Erythroblast (primary cell): ENCODE results near the gene CDT1.

ENCODE experiments used
- DNase-seq, 2 experiments: peaks; one replicate each; lab custom pipeline; 2025; lab: John Stamatoyannopoulos, UW
- GATA1 ChIP-seq: IDR thresholded peaks from 2 replicates; pipeline ENCODE4 v1.6.1; 2011; ENCODE audit warnings: low read depth, mild to moderate bottlenecking, control low read depth, low read length, moderate library complexity
- POLR2A ChIP-seq: IDR thresholded peaks from 2 replicates; pipeline ENCODE4 v1.6.1; 2011; ENCODE audit warnings: mild to moderate bottlenecking, low read length

The CDT1 gene

DNA sequence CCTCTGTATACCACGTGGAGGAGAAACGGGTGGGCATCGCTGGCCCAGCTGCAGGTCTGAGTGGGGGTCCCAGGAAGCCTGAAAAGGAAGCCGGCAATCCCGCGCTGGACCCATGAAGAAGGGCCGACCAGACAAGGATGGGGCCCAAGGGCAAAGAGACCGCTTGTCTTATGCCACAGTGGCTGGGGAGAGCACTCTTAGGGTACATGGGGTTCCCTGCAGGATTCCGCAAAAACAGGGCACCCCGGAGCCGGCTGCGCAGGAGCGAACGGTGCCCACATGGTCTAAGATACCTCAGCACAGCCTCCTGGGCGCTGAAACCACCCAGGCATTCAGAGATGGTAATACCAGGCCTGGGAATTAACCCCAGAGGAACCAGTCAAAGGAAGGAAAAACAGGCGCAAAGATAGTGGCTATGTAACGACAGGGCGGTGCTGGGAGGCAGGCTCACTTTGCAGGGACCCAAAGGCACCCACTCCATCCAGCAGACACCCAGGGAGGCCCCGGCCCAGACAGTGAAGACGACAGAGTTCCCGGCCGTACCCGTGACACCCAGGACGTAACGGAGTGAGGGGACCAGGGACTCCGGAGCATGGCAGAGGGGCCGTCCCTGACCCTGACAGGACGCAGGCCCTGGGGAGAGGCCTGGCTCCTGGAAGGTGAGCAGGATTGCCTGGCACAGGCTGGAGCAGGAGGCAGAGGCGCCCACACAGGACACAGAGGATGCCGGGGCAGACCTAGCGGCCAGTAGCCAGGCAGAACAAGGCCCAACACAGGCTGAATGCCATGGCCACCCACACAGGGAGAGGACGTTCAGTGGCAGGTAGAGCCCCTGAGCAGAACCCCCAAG, 28.8 kb upstream of the CDT1 start:
- no peak for TF ChIP-seq GATA1
- no peak for TF ChIP-seq POLR2A

DNA sequence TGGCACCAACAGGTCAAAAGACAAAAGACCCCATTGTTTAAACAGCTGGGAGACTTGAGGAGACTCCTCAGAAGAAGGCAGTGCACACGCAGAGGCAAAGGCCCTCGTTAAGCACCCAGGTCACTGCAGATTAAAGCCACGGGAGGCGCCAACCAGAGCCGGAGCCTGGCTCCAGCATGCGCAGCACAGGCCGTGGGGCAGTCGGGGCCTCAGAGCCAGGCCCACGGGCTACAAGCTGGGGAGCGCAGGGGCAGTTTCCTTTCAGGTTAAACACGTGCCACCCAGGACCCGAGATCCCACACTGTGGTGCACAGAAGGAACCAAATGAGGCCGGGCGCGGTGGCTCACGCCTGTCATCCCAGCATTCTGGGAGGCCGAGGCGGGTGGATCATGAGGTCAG, 27.8 kb upstream of the CDT1 start:
- DNase-seq: no peak
- TF ChIP-seq GATA1 (no peak), POLR2A (no peak)

More for the DNA sequence above, 28.8 kb upstream of the CDT1 start:
- DNase-seq: no peak

DNA sequence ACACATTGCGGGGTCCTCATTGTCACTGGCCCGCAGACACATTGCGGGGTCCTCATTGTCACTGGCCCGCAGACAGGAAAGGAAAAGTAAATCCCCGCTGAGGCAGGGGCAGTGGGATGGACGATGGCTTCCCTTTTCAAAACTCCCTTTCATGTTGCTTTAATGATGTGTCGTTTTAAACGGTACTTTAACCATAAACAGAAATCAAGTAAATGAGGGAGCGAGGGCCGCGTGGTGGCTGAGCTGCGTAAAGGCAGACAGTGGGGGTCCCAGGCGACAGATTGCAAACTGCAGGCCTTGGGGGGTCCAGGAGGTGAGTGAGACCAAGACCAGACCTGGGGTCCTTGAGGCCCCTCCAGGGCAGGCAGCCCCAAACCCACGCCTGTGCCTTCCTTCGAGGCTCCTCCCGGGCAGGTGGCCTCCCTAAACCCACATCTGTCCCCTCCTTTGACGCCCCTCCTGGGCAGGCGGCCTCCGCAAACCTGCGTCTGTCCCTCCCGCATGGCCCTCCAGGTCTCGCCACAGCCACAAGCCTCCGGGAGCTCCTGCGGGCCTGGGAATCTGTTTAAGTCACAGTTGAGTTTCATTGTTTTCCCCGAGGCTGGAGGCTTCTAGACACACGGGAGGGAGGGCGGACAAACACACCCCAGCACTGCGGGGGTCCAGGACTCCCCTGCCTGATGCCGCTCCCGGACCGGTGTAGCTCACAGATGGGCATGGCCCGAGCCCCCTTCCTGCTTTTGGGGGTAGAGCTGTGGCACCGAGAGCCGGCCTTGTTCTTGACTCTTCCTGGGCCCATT, 25.9 kb upstream of the CDT1 start:
- TF ChIP-seq GATA1: no peak
- TF ChIP-seq POLR2A: no peak

DNA sequence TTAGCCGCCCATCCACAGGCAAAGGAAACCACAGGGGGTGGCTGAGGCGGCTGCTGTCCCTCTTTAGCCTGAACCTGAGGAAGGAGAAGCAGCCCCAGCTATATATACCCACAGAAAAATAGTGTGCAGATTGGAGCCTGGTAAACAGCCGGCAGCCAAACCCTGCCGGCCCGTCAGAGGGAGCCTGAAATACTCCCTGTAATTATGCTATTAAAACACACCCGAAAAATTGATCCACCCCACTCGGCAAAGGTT, 25.4 kb upstream of the CDT1 start:
- no peak for TF ChIP-seq POLR2A
- no peak for TF ChIP-seq GATA1
- DNase-seq: no peak

More for the DNA sequence above, 25.9 kb upstream of the CDT1 start:
- DNase-seq: no peak

DNA sequence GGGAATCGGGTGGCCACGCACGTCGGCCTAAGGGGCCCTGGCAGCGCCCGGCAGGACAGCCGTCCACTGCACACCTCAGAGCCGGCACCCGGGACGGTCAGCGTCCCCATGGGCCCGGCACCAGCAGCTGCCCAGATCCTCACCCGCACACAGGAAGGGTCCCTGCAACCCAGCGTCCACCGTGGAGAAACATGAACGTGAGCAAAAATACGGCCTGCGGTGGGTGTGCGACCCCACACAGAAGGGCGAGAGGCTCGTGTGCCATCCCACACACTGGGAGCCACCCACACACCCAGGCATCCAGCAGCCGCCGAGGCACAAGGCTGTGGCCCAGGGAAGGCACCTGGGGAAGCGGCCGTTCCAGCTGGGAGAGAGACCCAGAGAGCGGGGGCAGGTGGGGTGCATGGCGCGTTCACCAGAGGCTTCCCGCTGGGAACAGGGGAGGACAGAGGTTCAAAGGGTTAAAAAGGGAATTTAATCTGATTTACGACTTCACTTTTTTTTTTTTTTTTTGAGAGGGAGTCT, 25.0 kb upstream of the CDT1 start:
- TF ChIP-seq POLR2A: no peak
- TF ChIP-seq GATA1: no peak
- DNase-seq: no peak

DNA sequence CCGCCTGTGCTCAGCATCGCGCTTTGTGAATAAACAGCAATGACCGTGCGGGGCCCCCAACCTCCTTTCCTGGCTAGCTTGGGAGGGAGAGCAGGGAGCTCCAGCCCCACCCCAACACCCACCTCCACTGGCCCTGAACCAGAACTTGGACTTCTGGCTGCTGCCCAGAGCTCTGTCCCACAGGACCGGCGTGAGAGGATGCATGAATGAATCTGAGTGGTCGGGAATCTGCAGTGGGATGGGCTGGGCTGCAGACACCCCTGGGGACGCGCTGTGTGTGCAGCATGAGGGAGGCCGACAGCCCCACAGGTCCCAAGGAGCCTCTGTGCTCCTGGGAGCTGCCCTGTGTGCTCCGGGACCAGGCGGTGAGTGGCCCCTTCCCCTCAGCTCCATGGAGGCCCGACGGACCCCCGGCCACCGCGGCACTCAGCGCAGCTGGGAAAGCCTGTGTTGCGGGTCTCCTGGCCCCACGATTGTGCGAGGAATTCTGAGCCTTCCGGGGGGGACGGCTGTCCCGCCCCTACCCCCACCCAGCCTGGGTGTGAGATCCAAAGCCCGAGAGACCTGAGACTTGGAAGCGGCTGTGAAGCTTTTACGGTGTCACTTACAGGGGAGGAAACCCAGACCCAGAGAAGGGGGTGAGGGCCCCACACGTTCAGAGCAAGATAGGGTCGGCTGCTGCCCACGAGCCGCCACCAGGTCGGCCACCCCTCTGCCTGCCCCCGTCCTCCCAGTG, 24.0 kb upstream of the CDT1 start:
- TF ChIP-seq GATA1 (no peak), POLR2A (no peak)
- no peak for DNase-seq

DNA sequence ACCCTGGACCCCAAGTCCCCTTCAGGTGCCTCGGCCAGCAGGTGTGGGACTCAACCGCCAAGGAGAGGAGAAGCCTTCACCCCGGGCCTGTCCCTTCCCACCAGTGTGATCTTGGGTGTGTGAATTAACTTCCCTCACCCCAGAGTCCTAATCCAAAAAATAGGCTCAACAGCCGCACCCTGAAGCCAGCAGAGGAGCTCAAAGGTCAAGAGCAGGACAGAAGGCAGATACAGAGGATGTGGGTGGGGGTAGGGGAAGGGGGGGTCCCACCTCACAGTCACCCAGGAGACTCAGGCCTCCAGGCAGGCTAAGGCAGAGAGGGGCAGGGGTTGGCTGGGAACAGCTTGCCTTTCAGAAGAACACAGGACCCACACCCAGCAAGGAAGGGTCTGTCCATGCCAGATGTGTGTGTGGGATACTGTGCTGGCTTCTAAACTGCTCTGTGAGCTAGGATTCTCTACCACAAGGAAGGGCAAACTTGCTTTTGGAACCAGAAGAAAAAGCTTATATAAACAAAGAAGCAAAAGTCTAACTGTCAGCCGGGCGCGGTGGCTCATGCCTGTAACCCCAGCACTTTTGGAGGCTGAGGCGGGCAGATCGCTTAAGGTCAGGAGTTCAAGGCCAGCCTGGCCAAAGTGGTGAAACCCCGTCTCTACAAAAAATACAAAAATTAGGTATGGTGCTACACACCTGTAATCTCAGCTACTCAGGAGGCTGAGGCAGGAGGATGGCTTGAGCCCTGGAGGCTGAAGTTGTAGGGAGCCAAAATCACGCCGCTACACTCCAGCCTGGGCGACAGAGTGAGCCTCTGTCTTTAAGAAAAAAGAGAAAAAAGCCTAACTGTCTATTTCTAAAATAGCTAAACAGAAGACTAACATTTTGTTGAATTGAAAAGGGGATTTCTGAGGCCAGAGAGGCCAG, 23.2 kb upstream of the CDT1 start:
- TF ChIP-seq GATA1: no peak
- no peak for TF ChIP-seq POLR2A
- peak in 1 of 2 experiments; percentile 43 for DNase-seq

DNA sequence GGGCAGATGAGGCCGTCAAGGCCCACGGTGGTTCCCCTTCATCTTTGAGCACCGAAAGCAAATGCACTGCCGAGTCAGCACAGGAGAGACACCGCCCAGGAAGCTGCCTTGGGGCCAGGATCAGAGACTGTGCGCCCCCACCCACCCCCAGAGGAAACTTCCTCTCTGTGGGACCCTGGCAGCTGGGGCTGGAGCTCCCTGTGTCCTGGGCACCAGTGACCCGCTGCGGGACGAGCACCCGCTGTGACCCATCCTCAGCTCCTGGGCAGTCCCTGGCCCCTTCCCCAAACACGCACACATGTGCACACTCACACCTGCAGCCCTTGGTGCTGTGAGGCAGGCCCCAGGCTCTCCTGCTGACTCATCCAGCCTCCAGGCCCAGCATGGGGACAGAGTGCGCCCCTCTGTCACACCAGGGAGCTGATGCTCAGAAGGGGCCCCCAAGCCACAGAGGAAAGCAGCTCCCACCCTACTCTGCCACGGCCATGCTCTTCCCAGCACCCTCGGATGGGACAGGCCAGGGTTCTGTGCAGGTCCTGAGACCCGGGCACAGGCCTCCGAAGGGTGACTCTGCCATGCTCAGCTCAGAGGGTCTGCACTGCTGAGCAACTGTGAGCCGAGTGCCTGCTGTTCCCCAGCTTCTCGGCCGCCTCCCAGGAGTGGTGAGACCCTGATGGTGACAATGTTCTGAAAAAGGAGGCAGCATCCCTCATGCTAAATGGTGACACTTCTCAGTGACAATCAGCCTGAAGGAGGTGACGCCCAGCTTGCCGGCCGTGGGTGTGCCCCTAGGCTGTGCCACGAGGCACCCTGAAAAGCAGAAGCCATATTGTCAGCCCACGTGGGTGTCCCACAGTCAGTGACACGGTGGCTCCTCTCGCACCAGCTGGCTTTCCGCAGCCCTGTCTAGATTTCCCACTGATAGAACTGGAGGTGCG, 22.2 kb upstream of the CDT1 start:
- DNase-seq: peak; percentile 81 to 82
- TF ChIP-seq POLR2A (no peak), GATA1 (no peak)

DNA sequence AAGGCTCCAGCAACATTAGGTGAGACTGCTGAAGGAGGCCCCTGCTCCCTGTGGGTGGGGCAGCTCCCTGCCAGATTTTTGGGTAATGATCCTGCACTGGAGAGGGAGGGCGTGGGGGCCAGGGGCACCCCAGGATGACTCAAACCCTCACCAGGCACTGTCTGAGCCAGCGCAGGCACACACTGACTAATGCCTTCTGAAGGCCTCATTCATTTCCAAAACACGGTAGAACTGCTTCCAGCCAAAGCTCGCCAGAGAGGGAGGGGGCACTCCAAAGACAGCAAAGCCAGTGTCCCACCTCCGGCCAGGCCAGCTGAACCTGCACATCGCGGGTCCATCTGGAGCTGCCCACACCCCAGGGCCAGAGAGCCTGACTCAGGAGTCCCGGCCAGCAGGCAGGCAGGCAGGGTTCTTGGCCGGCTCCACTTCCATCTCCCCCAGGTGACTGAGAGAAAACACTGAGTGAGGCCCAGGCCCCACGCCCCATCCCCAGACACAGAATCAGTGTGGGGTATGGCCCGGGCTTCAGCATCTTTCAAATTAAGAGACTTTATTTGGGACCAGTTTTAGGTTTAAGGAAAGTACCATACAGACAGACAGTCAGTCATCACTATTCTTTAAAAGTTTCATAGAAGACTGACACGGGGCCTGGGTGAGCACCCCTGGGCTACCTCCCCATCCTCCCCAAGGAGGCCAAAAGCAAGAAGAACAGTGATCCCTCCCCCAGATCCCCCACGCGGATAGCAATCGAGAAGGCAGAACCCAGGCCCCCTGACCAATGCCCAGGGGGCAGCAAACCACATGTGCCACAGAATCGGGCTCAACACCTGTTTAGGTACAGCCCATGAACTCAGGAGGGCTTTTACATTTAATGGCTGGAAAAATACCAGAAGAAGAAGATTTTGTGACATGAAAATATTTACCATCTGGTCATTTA, 20.9 kb upstream of the CDT1 start:
- DNase-seq: peak; percentile 53 to 78
- no peak for TF ChIP-seq POLR2A
- TF ChIP-seq GATA1: no peak

DNA sequence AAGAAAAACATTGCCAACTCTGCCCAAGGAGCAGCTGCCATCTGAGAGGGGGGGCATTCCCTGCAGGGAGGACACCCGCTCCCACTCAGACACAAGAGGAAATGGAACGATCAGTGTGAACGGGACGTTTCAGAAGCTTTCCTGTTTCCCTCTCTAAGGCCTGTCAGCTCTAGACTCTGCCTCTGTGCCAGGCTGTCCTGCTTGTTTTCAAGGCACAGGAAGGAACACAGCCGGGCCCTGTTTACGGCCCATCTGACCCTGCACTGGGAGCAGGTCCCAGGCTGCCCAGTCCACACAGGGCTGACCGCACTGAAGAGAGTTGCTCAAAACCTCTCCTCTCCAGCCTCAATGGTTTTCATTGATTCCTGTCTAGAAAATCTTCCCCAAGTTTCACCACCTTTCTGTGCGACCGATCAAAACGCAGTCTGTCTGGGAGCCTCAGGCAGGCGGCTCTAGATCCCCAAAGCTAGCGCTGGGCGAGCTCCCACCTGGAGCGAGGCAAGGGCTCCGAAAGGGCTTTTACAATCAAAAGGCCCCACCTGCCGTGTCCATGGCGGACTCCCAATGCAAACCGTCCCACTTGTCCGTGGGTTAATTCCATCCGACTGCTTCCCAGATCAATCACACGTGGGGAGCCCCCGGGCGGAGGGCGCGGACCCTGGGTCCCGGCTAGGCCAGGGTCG, 20.1 kb upstream of the CDT1 start:
- DNase-seq: peak in 1 of 2 experiments; percentile 52
- TF ChIP-seq POLR2A (no peak), GATA1 (no peak)
